Spleen (tissue), 7 donors: Measurements from ENCODE around the gene OXNAD1.

Experiments used
- CTCF ChIP-seq, 11 experiments: fragments of 200-600 bp in 7 of 11; fragments of 450-650 bp in 4 of 11; sonication (generic) in 4 of 11; IDR thresholded peaks in 8 of 11; conservative IDR thresholded peaks in 3 of 11; 1 replicate in 7 of 11; 2 replicates in 4 of 11; pipeline versions ENCODE4 v1.4.0 to v1.8.0; 2016 to 2021; ENCODE audit warnings: antibody characterized with exemption in 11 of 11, inconsistent platforms in 4 of 11, mild to moderate bottlenecking in 1 of 11
- POLR2A ChIP-seq, 3 donors: fragments of 450-650 bp; IDR thresholded peaks; one replicate each; pipeline ENCODE4 v1.5.1; 2017; ENCODE audit warnings: antibody characterized with exemption in 3 of 3, mild to moderate bottlenecking in 1 of 3
- POLR2AphosphoS5 ChIP-seq, 3 donors: sonication (generic); formaldehyde crosslinking; IDR thresholded peaks; one replicate each; pipeline ENCODE4 v1.5.1; 2017; ENCODE audit warnings: antibody characterized with exemption in 3 of 3
- donor health status: DM: no; HTN: no; CAD: no; lungs with moderate emphysema.
- donor health status: DM: no; HTN: no; CAD: no.
- donor health status: DM: no; HTN: no; CAD: no.

- TF ChIP-seq CTCF (IDR thresholded peaks at IDR 0.05 in 8 of 11, conservative IDR thresholded peaks at IDR 0.05 in 3 of 11) (no peak), POLR2AphosphoS5 (IDR thresholded peaks at IDR 0.05) (no peak), POLR2A (IDR thresholded peaks at IDR 0.05) (no peak)
Observed at GRCh38 chr3:16332904-16333426, 68.0 kb downstream of the OXNAD1 start.
